ENCODE results near the gene KIF1B. TPM values are rescaled to one million over a fixed set of nuclear protein-coding genes. Genes with fewer than 3 reads are reported as not detected.
"Not testable (repeated sequence)": the region's sequence is repeated elsewhere in the genome, so short reads cannot be mapped to it uniquely, and the experiment has no call there.

Gene KIF1B
- total RNA-seq, 1 donor from 2014 or later: 113 TPM

GRCh38 chr1:10400013-10400412 lies 189.6 kb downstream of the KIF1B start:
- no peak for TF ChIP-seq CTCF (conservative IDR thresholded peaks at IDR 0.05)
- peaks cover 39% of the 10 kb centered on the region for H3K4me1 Mint-ChIP-seq
- peaks cover 33% of the 10 kb centered on the region for H3K36me3 Mint-ChIP-seq (ENCODE audit: low read depth)
- peaks cover 9% of the 10 kb centered on the region for H3K27me3 Mint-ChIP-seq (ENCODE audit: low read depth)
- peak overlapping the region; percentile 99 for H3K4me3 Mint-ChIP-seq
- H3K9me3 Mint-ChIP-seq: no peaks in the 10 kb centered on the region
- DNase-seq (ENCODE audit: low read depth, low spot score): no peak
- H3K27ac Mint-ChIP-seq (ENCODE audit: unreplicated experiment): peak overlapping the region; percentile 98

- no peak for TF ChIP-seq CTCF (conservative IDR thresholded peaks at IDR 0.05)
- H3K27ac Mint-ChIP-seq (ENCODE audit: unreplicated experiment): no peak overlapping the region
- H3K4me3 Mint-ChIP-seq: peak overlapping the region; percentile 99
- peaks cover 39% of the 10 kb centered on the region for H3K4me1 Mint-ChIP-seq
- peaks cover 33% of the 10 kb centered on the region for H3K36me3 Mint-ChIP-seq (ENCODE audit: low read depth)
- DNase-seq (ENCODE audit: low read depth, low spot score): no peak
- H3K27me3 Mint-ChIP-seq (ENCODE audit: low read depth): peaks cover 9% of the 10 kb centered on the region
- H3K9me3 Mint-ChIP-seq: no peaks in the 10 kb centered on the region
Observed at GRCh38 chr1:10401281-10401680, 190.9 kb downstream of the KIF1B start.

GRCh38 chr1:10402729-10403274 lies 192.4 kb downstream of the KIF1B start:
- peaks cover 9% of the 10 kb centered on the region for H3K27me3 Mint-ChIP-seq (ENCODE audit: low read depth)
- no peak for DNase-seq (ENCODE audit: low read depth, low spot score)
- H3K27ac Mint-ChIP-seq (ENCODE audit: unreplicated experiment): no peak overlapping the region
- H3K4me1 Mint-ChIP-seq: peaks cover 34% of the 10 kb centered on the region
- no peaks in the 10 kb centered on the region for H3K9me3 Mint-ChIP-seq
- peaks cover 36% of the 10 kb centered on the region for H3K36me3 Mint-ChIP-seq (ENCODE audit: low read depth)
- no peak for TF ChIP-seq CTCF (conservative IDR thresholded peaks at IDR 0.05)
- H3K4me3 Mint-ChIP-seq: peak overlapping the region; percentile 77

- Mint-ChIP-seq H3K4me1 (peaks cover 6% of the 10 kb centered on the region), H3K27ac (ENCODE audit: unreplicated experiment) (peak overlapping the region; percentile 67), H3K4me3 (no peak overlapping the region), H3K9me3 (no peaks in the 10 kb centered on the region), H3K27me3 (ENCODE audit: low read depth) (no peaks in the 10 kb centered on the region), H3K36me3 (ENCODE audit: low read depth) (peaks cover 40% of the 10 kb centered on the region)
- no peak for TF ChIP-seq CTCF (conservative IDR thresholded peaks at IDR 0.05)
- DNase-seq (ENCODE audit: low read depth, low spot score): no peak
Observed at GRCh38 chr1:10407201-10407600, 196.8 kb downstream of the KIF1B start.

GRCh38 chr1:10415211-10415930 lies 205.0 kb downstream of the KIF1B start:
- Mint-ChIP-seq H3K4me3 (no peak overlapping the region), H3K36me3 (ENCODE audit: low read depth) (peaks cover 46% of the 10 kb centered on the region), H3K4me1 (peaks cover 9% of the 10 kb centered on the region), H3K9me3 (no peaks in the 10 kb centered on the region), H3K27me3 (ENCODE audit: low read depth) (no peaks in the 10 kb centered on the region), H3K27ac (ENCODE audit: unreplicated experiment) (peak overlapping the region; percentile 88)
- no peak for TF ChIP-seq CTCF (conservative IDR thresholded peaks at IDR 0.05)
- DNase-seq (ENCODE audit: low read depth, low spot score): no peak

- H3K4me1 Mint-ChIP-seq; H3K9me3 Mint-ChIP-seq; H3K4me3 Mint-ChIP-seq; H3K27ac Mint-ChIP-seq (ENCODE audit: unreplicated experiment); DNase-seq (ENCODE audit: low read depth, low spot score); H3K27me3 Mint-ChIP-seq (ENCODE audit: low read depth): not testable (repeated sequence)
- peaks cover 46% of the 10 kb centered on the region for H3K36me3 Mint-ChIP-seq (ENCODE audit: low read depth)
Observed at GRCh38 chr1:10415967-10416366, 205.6 kb downstream of the KIF1B start.

- not testable (repeated sequence) for H3K9me3 Mint-ChIP-seq; H3K27me3 Mint-ChIP-seq (ENCODE audit: low read depth); H3K4me3 Mint-ChIP-seq; H3K27ac Mint-ChIP-seq (ENCODE audit: unreplicated experiment); DNase-seq (ENCODE audit: low read depth, low spot score)
- H3K4me1 Mint-ChIP-seq: peaks cover 12% of the 10 kb centered on the region
- peaks cover 29% of the 10 kb centered on the region for H3K36me3 Mint-ChIP-seq (ENCODE audit: low read depth)
Observed at GRCh38 chr1:10418741-10419140, 208.4 kb downstream of the KIF1B start.

All from neural crest cell (in vitro differentiated cells).